SKM-1 treated with dmso at 0.1 percent for 144 hours (cell line): Measurements from ENCODE around the gene TMEM259.

Source experiments
- DNase-seq: peaks from one replicate; lab custom pipeline; 2025; ENCODE audit not compliant: unreplicated experiment; lab: John Stamatoyannopoulos, UW

TMEM259 gene

GRCh38 chr19:1020868-1021425, at the start of gene TMEM259:
Gene TMEM259 (minus strand): TSS chr19:1021123. CDS start chr19:1020996, 127 bp downstream.
- DNase-seq: peak; percentile 94

GRCh38 chr19:1070576-1070930, 49.6 kb upstream of the TMEM259 start:
- no peak for DNase-seq

- peak; percentile 93 for DNase-seq
Observed at GRCh38 chr19:1069009-1069779, 48.3 kb upstream of the TMEM259 start.

- DNase-seq: peak; percentile 35
Observed at GRCh38 chr19:1068009-1069001, 47.4 kb upstream of the TMEM259 start.

- no peak for DNase-seq
Observed at GRCh38 chr19:1067341-1067957, 46.5 kb upstream of the TMEM259 start.

GRCh38 chr19:1066748-1067340, 45.9 kb upstream of the TMEM259 start, which contains the start of gene ARHGAP45:
Gene ARHGAP45 (plus strand): TSS chr19:1067167. CDS start chr19:1067406, 239 bp downstream.
- peak; percentile 45 for DNase-seq

GRCh38 chr19:1066251-1066747, 45.4 kb upstream of the TMEM259 start:
- DNase-seq: no peak

GRCh38 chr19:1065606-1066109, 44.7 kb upstream of the TMEM259 start:
- DNase-seq: no peak

GRCh38 chr19:1064661-1065605, 44.0 kb upstream of the TMEM259 start:
- DNase-seq: no peak

GRCh38 chr19:1063909-1064660, 43.2 kb upstream of the TMEM259 start:
- DNase-seq: no peak

- DNase-seq: peak; percentile 51
Observed at GRCh38 chr19:1063030-1063908, 42.3 kb upstream of the TMEM259 start.

GRCh38 chr19:1062387-1063029, 41.6 kb upstream of the TMEM259 start:
- peak; percentile 48 for DNase-seq

- DNase-seq: no peak
Observed at GRCh38 chr19:1061987-1062386, 41.1 kb upstream of the TMEM259 start.

- DNase-seq: no peak
Observed at GRCh38 chr19:1060689-1061088, 39.8 kb upstream of the TMEM259 start.

- no peak for DNase-seq
Observed at GRCh38 chr19:1058112-1058511, 37.2 kb upstream of the TMEM259 start.

- DNase-seq: no peak
Observed at GRCh38 chr19:1057176-1057855, 36.4 kb upstream of the TMEM259 start.
